NCI-H187 (cell line): Measurements from ENCODE around the gene PPP1R13B.
"Not testable (repeated sequence)": the region's sequence is repeated elsewhere in the genome, so short reads cannot be mapped to it uniquely, and the experiment has no call there.

Source experiments
- DNase-seq, 2 experiments: peaks; one replicate each; lab custom pipeline; 2025; lab: John Stamatoyannopoulos, UW

Gene PPP1R13B

GRCh38 chr14:103858063-103858781 is 10.8 kb upstream of the PPP1R13B start:
- no peak for DNase-seq

DNA sequence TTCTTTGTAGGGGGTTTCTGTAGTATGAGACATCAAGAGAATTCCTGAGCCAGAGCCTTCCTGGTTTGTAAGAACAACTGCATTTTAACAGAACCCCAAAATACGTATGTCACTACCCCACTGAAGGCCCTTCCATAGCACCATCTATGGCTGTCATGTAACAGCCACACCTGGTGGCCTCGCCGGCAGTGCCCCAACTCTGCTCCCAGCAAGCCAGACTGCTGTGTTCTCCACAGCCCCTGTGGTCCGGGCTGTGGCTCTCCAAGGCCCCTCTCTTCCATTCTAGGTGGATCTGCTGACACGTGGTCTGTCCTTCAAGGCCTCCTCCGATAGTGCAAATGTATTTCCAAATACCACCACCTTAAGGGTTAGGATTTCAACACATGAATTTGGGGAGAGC is 9.9 kb upstream of the PPP1R13B start:
- DNase-seq, result no peak

GRCh38 chr14:103856607-103857006 is 9.2 kb upstream of the PPP1R13B start:
- DNase-seq, result no peak

DNA sequence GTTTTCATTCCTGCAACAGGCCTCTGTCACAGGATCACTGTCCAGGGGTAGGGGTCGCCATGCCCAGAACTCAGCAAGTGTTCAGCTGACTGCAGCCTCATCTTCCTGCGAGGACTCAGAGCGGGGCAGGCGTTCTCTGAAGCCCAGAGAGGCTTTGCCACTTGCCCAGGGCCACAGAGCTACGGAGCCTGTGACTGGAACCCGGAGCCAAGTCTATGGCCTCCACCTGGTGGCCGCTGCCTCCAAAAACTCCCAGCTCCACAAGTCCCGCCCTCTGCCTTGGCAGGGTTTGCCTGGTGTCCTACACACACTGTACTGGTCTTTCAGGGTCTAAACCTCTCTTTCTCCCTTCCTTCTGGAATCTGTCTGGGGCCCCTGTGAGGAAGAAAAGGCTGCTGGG is 8.7 kb upstream of the PPP1R13B start:
- DNase-seq, result no peak

- DNase-seq, result no peak
These were observed 8.3 kb upstream of the PPP1R13B start for GRCh38 chr14:103855734-103856095.

DNA sequence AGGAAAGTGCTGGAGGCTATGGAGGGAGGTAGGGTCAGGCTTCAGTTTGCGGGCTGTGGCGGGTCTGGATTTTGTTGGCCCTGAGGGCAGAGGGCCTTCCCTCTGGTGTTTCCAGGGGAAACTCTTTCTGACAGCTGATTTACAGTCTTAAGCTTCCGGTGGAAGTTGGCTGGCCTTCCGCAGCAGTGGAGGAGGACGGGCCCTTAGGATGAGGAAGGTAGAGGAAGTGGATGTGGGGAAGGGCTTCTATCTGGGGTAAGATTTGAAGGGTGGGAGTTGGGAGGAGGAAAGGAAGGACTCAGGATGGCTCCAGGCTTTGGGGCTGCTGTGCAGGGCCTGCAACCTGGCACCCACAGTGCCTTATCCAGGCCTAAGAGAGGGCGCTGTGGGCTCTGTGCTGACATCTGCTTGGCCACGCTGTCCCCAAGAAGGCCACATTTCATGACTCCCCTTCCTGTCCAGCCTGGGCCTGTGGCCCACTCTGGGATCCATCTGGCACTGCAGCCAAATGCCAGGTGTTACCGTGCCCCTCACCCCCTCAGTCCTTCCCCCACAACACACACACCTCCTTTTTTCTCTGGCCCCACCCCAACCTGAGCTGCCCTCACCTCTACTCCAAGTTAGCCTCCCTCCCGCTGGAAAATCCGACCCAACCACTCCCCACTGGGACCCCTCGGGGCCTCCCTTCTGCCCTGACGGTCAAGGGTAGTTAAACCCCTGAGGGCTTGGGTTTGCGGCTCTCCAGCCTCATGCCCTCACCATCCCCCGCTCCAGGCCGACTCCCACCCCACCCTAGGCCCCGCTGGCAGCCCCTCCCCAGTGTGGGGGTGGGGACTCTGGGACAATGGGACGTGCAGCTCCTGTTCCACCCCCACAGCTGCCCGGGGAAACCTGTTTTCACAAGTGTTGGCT is 7.7 kb upstream of the PPP1R13B start:
- DNase-seq, result peak; percentile 68 to 81

GRCh38 chr14:103854017-103854808 is 6.8 kb upstream of the PPP1R13B start:
- no peak for DNase-seq

GRCh38 chr14:103849151-103849886 is 1.9 kb upstream of the PPP1R13B start:
- DNase-seq, result no peak

DNA sequence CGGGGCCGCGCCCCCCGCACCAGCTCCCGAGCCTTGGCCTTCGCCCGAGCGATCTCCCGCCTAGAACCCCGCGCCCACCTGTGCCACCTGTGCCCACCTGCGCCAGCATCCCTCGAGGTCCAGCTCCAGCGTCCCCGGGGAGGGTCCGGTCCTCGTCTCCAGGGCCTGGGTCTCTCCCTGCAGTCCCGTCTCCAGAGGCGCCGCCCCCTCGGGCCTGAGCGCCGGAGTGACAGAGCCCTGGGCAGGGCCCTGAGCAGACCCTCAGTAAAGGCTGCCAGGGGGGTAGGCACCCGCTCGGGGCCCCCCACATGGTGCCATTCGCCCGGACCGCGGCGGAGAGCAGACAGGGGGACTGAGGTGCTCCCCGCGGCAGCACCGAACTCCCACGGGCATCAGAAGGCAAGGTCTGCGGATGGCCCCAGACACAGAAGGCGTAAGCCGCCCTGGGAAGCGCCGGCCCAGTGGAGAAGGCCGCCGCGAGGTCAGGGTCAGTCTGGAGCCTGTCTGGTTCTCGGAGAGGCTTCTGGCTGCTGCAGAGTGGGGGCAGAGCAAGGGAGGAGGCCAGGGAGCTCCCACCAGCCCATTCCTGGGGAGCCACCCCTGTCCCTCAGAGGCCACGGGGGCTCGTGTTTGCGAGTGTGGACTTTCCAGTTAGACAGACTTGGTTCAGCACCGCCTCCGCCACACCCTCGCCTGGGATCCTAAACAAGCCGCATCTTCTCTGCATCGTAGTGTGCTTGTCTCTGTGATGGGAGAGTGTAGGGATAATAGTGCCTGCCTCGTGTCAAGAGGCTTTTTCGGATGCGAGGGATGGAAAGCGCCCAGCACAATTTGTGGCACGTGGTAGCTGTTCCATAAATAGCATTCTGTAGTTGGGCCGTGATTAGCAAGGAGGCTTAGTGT is 1.1 kb upstream of the PPP1R13B start:
- DNase-seq, result no peak

- no peak for DNase-seq
These were observed 578 bp downstream of the PPP1R13B start for GRCh38 chr14:103846543-103847450.

DNA sequence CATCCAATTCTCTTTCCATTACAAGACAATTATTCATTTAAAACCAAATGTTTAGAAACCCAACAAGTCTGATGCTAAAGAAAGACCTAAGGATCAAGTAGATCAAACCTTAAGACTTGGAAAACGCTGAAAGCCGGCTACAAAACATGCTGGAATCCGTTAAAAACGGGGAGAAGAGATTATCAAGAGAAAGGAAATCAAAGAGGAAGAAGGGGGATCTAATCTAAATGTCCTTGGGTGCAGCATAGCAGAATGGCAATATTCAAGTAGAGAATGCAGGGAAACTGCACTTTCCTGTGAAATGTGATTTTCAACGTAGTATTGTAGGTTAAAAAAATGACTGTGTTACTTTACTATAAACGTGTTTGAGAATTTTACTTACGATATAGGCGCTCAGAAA is 1.3 kb downstream of the PPP1R13B start:
- no peak for DNase-seq

GRCh38 chr14:103845327-103845726 is 2.0 kb downstream of the PPP1R13B start:
- DNase-seq, result no peak

DNA sequence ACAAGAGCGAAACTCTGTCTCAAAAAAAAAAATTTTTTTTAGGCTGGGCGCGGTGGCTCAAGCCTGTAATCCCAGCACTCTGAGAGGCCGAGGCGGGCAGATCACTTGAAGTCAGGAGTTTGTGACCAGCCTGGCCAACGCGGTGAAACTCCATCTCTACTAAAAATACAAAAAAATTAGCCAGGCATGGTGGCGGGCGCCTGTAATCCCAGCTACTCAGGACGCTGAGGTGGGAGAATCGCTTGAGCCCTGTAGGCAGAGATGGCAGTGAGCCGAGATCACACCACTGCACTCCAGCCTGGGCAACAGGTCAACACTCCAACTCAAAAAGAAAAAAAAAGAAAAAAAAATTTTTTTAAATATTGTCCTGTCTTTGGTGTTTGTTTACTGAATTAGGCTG is 6.1 kb downstream of the PPP1R13B start:
- not testable (repeated sequence) for DNase-seq

DNA sequence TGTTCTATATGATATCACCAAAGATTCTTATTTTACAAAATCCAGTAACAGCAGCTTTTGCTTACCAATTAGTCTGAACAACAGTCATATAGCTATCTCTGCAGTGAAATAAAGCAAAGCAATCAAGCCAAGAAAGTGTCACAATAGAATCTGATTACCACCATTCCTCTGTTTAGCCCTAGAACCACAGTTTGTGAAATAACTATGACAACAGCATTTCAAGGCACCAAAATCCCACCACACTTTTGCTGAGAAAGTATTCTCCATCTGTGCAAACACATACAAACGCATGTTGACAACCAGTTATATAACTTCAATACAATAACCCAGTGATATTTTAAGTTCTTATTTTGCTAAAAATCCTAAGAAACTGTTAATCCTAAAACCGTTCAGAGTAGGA is 7.4 kb downstream of the PPP1R13B start:
- DNase-seq, result no peak

DNA sequence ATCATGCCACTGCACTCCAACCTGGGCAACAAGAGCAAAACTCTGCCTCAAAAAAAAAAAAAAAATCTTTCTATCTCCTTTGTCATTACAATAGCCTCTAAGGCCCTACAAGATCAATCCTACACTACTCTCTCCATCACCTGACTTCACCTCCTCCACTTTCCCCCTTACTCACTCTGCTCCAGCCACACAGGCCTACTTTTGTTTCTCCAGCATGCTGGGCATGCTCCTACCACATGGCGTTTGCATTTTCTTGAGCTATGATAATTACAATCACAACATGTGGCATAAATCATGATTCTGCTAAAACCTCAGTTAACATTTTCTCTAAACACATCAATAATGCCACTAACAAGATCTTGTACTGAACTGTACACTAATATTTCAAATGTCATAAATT is 7.8 kb downstream of the PPP1R13B start:
- no peak for DNase-seq

DNA sequence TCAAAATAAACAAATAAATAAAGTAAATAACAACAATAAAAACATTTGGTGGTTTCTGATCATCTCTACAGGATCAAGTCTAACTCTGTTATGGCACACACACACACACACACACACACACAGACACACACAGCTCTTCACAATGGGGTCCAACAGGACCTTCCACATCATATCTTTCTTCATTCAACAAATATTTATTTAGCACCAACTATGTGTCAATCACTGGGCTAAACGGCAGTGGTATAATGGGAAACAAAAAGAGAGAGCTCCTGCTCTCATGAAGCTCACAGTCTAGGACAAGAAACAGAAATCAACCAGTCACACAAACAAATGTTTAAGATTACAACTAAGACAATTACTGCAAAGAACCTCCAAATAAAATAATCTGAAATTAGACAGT is 9.3 kb downstream of the PPP1R13B start:
- no peak for DNase-seq

DNA sequence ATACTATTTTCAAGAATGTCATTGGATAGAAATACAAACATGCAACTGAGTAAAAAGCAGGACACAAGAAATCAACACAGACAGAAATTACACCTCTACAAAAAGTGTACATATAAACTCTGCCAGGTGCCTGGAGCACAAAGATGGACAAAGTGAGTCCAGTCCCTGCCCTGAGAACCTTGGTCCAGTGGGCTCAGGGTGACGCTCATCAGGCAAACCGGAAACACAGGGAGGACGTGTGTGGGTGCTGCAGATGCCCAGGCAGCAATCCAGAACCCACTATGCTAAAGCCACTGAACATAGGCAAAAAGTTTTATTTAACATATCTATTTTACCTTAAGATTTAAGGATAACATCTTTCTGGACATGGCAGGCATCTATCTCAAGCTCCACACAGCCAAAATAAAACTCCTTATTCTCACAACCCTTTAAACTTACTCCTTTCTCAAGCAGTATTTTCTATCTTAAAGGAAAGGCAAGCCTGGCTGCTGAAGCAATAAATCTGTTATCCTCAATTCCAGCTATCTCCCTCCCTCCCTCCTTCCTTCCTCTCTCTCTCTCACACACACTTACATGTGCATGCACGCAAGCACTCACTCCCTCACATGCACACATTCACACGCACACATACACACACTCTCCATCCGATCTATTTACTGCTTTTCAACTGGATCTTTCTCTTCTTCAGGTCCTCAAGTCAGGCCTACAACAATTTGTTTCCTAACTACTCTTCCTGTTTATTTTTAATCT is 10.2 kb downstream of the PPP1R13B start:
- DNase-seq, result no peak

- no peak for DNase-seq
These were observed 12.4 kb downstream of the PPP1R13B start for GRCh38 chr14:103834956-103835355.

DNA sequence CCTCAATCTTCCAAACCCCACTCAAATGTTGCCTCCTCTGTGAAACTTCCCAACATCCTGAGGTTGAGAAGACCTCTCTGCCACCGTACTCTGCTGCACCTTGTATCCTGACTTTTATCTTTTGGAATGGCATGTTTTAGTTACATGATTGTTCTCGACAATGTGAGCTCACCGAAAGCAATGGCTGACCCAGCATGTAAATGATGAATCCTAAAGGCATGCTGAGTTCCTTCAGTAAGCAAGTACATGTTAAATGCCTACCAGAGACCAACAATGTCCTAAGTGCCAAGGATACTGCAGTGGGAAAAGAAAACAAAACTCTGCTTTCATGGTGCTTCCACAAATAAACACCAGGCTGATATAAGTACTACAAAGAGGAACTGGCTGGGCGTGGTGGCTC is 13.7 kb downstream of the PPP1R13B start:
- DNase-seq, result no peak
